ENCODE results near the gene ITPK1.

The ITPK1 gene

DNA sequence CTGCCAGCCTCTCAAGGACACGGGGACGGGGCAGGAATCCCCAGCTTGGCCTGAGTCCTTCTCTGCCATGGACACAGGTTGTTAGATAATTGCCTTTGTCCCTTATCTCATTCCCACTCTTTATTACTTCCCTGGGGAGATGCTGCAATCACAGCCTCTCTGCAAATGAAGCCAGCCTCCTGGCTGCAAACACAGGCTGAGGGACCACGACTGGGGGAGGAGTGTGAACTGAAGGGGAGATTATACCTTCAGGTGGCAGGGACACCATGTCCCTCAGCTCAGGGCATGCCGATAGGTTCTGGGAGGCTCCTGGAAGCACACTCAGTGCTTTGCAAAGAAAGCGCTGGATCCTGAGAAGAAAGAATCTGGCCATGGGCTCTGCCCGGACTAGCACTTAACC lies 208.9 kb downstream of the ITPK1 start:
- DNase-seq, result peak; percentile 80

DNA sequence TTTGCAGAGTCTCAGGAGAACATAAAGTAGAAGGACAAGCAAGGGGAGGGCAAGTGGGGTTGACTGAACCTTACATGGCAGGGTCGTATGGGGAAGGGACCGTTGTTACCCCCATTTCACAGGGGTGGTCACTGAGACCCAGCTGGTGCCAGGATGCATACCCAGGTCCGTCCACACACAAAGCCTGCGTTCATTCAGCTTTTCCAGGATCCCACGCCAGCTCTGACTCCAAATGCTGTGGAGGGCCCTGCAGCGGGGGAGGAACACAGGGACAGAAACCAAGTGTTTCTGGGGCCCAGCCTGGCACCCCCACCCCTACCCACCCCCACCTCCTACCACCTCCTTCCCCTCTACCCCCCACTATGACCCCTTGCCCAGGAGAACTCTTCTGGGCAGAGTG lies 209.3 kb downstream of the ITPK1 start:
- no peak for DNase-seq

DNA sequence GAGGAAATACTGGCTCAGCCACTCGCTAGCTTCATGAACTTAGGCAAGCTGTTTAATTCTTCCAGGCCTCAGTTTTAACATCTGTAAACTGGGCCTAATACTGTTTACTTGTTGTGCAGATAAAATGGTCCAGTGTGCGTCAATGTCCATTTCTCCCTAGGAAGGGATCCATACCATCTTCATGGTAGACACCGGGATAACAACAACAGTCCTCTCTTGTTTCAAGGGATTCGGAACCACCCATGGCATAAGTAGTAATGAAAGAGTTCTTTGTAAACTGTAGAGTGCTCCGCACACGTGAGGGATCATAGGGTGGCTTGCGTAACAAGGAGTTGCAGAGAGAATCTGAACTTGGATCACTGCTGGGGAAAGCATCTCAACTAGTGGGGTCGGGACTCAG lies 210.1 kb downstream of the ITPK1 start:
- DNase-seq, result no peak

DNA sequence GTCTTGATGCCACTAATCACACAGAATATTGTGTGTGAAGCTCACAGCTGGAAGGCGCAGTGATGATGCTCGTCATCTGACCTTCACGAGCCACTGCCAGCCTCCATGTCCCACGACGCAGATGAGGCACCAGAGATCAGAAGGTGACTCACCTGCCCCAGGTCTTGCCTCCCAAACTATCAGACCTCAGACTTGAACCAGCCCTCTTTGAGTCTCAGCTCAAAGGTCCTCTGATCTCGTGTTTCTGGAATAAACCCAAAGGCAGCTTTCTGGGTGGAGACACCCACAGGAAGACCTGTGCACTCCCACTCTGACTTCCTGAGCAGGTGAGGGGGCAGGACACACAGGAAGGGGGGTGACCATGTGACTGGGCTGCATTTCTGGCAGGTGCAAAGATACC lies 212.4 kb downstream of the ITPK1 start:
- DNase-seq, result no peak

DNA sequence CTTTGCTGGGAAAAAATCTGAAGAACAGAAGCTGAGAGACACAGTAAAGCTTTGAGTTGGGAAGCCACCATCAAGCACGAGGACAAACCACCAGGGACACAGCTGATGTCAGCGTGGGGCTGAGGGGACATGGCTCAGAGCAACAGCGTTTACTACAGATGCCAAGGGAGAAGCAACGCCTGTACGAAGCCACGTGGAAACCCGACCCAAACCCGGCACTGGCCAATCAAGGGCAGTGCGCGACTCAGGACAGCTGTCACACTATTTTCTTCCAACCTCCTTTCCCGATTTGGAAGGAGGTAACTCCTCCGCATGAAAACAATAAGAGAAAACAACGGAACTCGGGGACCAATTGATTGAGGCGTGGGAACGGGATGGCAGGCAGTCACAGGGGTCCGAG lies 213.0 kb downstream of the ITPK1 start:
- no peak for DNase-seq

DNA sequence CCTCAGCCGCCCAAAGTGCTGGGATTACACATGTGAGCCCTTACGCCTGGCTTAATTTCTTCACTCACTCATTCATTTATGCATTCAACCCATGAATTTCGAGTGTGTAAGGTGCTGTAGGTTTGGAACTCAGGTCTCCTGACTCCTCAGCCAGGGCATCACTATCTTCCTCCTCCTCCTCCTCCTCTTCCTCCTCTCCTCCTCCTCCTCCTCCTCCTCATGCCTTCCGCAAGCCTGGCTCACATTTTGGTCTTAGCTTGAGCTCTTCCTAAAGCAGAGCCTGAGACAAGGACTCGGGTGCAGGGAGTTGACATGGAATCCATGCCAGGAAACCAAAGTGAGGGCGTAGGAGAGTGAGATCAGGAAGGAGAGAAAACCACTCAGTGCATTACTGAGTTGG lies 213.5 kb downstream of the ITPK1 start:
- DNase-seq, result no peak

DNA sequence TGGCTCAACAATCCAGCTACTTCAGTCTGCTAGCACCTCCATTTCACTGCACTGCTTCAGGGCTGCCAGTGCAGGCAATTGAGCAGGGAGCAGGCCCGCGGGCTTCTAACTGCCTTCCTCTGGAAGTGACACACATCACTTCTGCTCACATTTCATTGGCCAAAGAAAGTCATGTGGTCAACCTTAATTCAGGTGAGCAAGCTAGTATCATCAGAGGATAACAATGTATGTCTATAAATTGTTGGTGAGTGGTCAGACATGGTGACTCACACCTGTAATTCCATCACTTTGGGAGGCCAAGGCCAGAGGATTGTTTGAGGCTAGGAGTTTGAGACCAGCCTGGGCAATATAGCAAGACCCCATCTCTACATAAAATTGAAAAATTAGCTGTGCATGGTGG lies 215.1 kb downstream of the ITPK1 start:
- DNase-seq, result no peak

DNA sequence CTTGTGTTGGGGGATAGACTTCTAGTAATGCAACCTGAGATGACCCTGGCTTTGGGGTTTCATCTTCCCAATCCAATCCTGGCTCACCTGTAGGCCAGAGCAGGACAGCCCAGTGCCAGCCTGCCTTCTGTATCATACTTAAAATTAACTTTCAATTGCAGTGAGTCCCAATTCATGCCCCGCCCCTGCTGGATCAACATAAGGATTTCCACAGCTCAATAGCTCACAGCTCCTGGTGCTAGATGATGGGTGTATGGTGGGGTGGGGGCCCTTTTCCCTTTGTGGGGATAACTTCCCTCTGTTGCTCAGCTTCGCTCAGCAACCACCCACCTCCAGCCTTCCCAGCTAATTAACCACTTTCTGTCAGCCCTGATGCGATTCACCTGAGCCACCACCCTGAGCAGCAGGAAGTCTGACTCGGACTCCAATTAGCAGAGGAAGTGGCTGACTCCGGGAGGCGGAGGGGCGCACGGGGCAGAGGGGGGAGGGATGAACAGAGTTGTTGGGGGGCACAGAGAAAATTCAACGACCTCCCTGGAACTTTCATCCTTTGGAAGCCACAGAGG lies 217.1 kb downstream of the ITPK1 start:
- DNase-seq, result peak; percentile 16

DNA sequence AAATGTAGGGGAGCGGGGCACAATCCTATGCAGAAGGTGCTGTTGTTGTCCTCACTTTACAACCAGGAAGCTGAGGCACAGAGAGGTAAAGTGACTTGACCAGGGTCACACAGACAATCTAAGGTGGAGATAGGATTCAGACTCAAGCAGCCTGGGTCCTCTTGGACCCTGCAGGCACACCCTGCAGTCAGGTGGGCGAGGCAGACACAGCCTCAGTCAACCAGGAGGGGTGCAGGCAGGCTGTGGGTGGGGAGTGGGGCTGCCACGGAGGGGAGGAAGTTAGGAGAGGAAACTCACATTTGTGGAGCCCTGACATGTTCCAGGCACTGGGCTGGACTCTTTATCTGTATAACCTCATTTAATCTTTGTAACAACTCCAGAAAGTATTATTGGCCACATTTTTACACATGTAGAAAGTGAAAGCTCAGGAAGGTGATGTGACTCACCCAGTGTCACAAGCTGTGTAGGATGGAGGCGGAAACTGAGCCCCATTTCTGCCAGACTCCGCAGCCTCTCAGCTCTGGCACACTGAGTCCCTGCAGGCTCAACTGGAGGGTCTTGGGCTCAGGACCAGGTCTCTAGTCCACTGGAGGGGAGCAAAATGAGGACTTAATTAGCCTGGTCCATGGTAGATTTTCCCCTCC lies 217.7 kb downstream of the ITPK1 start:
- DNase-seq, result no peak

DNA sequence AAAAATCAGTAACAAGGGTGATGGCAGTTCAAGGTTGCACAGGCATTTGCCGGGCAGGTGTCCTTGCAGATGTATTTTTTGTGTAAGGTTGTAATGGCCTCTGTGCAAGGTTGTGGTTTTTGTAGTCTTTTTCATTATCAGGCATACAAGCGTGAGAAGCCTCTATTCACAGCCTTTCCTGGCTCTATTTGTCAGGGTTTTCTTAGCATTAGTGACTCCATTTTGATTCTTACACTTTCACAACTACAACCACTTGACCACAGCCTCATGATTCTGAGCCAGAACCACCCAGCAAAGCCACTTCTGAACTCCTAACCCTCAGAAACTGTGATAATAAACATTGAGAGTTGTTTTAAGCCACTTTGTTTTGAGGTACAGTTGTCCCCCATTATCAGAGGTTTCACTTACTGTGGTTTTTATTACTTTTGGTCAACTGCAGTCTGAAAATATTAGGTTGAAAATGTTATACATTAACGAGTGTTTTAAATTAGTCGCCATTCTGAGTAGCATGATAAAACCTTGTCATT lies 220.3 kb downstream of the ITPK1 start:
- no peak for DNase-seq

DNA sequence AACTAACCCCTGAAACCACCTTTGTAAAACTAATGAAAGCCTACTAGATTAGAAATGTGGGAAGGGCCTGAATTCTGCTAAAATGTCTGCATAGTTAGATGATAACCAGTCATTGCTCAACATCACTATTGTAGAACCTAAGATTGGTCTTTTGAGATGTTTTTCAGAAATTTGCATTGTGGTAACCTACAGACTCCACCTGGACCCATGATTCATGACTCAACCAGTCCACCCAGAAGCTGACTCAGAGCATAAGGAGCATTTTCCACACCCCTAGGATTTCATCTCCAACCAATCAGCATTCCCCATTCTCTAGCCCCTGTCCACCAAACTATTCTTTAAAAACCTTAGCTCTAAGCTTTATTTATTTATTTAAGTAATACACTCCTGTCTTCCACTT lies 223.1 kb downstream of the ITPK1 start:
- no peak for DNase-seq

DNA sequence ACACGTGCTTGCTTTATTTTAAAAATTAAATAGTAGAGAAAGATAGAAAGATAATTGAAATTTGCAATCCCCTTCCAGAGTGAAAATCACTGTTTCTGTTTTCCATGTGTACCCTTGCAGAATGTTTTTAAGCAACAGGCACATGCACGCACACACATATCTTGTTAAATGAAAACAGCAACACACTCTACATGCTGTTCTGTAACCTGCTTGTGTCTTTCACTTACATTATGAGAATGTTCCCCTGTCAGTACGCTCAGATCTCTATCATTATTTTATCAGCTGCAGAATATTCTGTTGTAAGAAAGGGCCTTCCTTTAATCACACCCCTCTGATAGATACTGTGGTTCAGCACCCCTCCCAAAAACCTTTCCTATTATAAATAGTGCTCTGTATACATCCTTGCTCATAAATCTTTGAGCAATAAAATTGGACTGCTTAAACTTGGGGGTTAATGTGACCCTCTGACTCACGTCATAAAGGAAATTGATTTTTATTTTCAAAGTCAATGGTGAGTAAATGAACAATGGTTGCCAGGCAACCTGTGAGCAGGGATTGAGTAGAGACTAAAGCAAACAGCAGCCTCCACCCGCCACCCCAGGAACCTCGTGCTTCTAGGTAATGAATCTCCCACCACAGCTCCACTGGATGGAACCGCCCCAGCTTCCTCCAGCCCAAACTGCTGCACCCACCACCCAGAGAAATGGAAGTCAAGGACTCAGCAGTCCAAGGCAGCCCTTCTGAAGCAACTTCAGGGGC lies 224.7 kb downstream of the ITPK1 start:
- peak; percentile 84 for DNase-seq

DNA sequence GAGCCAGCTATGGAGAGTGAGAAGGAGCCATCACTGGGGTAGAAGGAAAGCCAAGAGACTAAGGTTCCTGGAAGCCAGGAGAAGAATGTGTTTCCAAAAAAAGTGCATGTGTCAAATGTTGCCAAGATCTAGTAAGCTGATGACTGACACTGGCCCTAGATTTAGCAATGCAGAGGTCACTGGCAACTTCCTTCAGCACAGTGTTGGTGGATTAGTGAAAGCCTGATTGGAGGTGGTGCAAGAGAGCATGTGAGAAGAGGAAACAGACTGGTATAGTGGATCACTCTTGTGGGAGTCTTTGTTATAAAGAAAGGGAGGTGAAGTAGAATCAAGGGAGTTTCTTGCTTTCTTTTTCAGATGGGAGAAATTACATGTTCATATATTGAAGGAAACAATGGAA lies 226.8 kb downstream of the ITPK1 start:
- DNase-seq, result no peak

DNA sequence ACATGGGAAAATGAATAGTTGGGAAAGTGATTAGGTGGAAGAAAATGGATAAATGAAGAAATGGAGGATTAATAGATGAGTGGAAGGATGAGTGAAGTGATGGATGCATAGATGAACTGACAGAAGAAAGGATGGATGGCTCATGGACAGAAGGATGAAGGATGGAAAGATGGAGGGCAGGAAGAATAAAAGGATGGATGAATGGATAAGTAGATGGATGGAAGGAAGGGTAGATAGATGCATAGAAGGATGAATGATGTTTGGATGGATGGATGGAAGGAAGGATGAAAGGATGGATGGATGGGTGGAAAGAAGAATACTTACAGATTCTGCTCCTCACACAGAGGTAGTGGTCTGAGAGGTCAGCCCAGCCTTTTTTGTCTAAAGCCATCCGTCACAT lies 228.6 kb downstream of the ITPK1 start:
- DNase-seq, result no peak

Data from NCI-H146 (cell line).